Head of caudate nucleus (tissue), 42 donors: ENCODE measurements around the gene LINGO3.

ENCODE experiments used
- DNase-seq, 42 donors: peaks; one replicate each; pipeline versions ENCODE4 v3.0.0 to v3.0.0-alpha.2; 2020 to 2021; ENCODE audit warnings: mixed read lengths in 7 of 42
- intact Hi-C: fragments of 100-400 bp; cut with DNase I; formaldehyde crosslinking; loops from one replicate; pipeline ENCODE4 v1.15.0; 2022

The LINGO3 gene

DNA sequence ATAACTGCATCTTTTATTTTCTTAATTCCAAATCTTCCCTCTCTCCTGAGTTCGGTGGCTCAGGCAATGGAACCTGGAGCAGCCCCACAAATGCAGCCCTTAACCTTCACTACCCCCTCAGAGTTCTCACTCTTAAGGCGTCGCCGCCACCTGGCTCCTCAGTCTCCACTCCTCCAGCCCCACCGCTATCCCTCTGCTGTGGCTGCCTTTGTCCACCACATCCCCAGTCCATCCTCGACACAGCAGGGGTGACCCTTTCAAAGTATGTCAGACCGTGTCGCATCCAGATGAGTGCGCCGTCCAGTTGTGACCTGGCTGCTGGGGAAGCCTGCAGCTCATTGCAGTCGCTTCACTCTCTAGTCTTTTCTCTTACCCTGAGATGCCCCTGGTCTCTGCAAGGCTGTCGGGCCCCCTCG, 21.6 kb upstream of the LINGO3 start:
- no peak for DNase-seq
- intact Hi-C loops, result loop anchor here (5.0 kb wide), 1 partner anchor 177 kb away; the partner anchor contains the start of gene AP3D1

GRCh38 chr19:2329149-2329478, 21.2 kb upstream of the LINGO3 start:
- intact Hi-C loops, result loop anchor here (5.0 kb wide), 1 partner anchor 177 kb away; the partner anchor contains the start of gene AP3D1
- DNase-seq, result no peak

DNA sequence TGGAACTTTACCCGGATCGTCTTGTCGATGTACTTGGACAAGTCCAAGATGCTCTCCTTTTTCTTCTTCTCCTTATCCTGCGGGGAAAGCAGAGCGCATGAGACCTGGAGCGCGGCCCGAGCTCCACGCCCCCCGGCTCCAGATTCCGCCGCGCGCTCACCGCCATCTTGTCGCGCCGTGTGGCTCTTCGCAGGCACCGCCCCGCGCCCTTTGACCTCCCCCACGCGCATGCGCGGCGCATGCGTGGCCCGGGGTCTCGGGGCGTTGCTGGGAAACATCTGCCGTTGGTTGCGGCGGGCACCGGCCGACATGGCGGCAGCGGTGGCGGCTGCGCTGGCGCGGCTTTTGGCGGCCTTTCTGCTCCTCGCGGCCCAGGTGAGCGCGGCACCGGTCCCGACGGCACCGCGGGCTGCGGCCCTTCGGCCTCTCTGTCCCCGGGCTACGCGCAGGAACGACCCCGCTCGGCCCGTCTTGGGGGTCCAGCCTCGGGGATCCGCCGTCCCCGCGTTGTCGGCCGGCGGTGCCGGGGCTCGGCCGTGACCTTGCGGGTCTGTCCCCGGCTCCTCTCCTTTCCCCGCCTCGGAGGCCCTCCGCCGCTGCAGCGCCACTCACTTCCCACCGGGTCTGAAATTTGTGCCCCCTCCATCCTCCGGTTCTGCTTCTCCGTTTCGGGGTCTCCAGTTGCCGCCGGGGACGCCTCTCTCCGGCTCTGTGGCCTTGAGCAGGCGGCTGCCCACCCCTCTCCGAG, 20.6 kb upstream of the LINGO3 start, which contains the start of the genes LSM7 and SPPL2B:
LSM7 (minus strand) TSS at position 186 of the 748 bp plus-strand sequence; CDS start at position 166, 20 bp downstream.
SPPL2B (plus strand) TSS at position 284 of the 748 bp plus-strand sequence; CDS start at position 310, 26 bp downstream.
- intact Hi-C loops, result loop anchor here (5.0 kb wide), 1 partner anchor 176 kb away; the partner anchor contains the start of gene AP3D1
- DNase-seq, result peak; percentile 60 to 96 (median 92)

DNA sequence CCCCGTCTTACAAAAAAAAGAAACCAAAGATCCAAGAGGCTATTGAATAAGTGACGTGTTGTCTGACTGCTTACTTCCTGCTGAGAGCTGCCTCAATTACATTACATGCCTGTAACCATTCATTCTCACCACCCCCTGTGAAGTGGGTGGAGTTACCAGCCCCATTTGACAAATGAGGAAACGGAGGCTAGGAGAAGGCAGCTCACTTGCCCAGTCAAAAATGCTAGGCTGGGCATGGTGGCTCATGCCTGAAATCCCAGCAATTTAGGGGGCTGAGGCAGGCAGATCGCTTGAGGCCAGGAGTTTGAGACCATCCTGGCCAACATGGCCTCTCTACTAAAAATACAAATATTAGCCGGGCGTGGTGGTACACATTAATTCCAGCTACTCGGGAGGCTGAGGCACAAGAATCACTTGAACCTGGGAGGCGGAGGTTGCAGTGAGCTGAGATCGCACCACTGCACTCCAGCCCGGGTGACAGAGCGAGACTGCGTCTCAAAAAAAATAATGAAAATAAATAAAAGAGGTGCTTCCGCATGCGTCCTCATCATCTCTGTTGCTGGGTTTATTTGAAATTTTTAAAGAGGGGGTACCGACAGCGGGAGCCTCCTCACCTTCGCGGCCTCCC, 19.9 kb upstream of the LINGO3 start:
- intact Hi-C loops, result loop anchor here (5.0 kb wide), 1 partner anchor 176 kb away; the partner anchor contains the start of gene AP3D1
- DNase-seq, result peak in 28 of 42 donors; percentile 35 to 88 (median 63)

DNA sequence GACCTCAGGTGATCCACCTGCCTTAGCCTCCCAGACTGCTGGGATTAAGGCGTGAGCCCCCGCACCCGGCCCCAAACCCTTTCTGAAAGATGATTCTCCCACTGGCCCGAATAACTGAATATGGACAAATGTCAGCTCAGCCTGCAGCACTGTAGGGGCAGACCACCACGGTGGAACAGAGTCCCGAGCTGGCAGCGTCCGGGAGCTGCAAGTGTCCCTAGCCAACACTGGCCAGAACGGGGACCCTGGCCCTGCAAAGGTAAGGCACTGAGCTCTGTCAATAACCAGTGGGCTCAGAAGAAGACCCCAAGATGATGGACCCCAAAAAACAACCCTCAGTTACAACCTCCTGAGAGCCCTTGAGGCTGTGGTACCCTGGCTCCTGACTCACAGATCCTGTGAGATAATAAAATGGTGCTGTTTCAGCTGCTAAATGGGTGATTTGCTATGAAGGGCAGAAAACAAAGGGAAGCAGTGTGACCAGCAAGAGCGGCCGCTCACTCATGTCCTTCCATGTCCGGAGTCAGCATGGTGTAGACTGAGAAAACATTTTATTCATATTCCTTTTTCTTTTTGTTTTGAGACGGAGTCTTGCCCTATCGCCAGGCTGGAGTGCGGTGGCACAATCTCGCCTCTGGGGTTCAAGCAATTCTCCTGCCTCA, 18.9 kb upstream of the LINGO3 start:
- no peak for DNase-seq
- intact Hi-C loops, result loop anchor here (5.0 kb wide), 1 partner anchor 175 kb away; the partner anchor contains the start of gene AP3D1

- DNase-seq, result peak in 22 of 42 donors; percentile 48 to 84 (median 62)
- intact Hi-C loops, result loop anchor here (5.0 kb wide), 1 partner anchor 173 kb away; the partner anchor contains the start of gene AP3D1
Measured at GRCh38 chr19:2325281-2326046, 17.5 kb upstream of the LINGO3 start.

DNA sequence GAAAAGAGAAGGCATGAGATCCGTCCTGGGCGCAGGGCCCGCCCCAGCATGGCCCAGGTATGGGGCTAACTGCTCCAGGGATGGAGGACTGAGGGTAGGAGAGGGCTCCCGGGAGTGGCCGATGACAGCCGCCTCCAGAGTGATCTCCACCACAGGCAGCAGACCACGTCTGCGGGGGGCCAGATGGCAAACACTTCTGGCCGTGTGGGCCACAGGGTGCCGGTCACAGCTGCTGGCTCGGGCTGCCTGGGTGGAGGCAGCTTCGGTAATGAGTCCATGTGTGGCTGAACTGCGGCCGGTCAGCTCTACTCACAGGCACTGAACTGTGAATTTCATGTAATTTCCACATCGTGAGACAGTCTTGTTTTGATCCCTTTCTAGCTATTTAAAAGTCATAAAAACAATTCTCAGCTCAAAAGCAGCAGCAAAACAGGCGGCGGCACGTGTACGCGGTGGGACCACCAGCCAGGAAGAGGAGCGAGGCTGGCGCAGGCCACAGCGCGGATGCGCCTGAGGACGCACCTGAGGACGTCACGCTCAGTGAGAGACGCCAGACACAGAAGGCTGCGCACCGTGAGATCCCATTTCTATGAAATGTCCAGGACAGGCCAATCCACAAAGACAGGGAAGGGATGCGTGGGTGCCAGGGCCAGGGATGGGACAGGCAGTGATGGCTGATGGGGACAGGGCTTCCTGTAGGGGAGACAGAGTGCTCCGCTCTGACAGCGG, 16.4 kb upstream of the LINGO3 start:
- intact Hi-C loops, result no loop called here
- no peak for DNase-seq

DNA sequence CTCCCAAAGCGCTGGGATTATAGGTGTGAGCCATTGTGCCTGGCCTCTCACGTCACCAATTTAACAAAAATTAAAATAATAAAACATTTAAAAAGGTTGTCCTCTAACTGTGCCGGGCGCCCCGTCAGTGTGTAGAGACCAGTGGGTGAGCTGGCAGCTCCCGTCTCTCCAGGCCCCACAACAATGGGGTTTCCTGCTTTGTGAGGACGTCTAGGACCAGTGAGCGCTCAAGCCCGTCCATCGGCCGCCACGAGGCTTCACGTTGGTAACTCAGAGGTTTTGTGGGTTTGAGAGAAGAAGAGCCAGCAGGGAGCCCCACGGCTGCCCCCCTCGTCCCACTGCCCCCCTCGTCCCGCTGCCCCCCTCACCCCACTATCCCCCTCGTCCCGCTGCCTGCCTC, 15.8 kb upstream of the LINGO3 start:
- intact Hi-C loops, result no loop called here
- DNase-seq, result no peak

GRCh38 chr19:2321565-2322283, 13.8 kb upstream of the LINGO3 start:
- intact Hi-C loops, result no loop called here

GRCh38 chr19:2320939-2321338, 13.0 kb upstream of the LINGO3 start:
- intact Hi-C loops, result no loop called here
- no peak for DNase-seq

More at GRCh38 chr19:2321565-2322283, 13.8 kb upstream of the LINGO3 start:
- DNase-seq, result no peak

DNA sequence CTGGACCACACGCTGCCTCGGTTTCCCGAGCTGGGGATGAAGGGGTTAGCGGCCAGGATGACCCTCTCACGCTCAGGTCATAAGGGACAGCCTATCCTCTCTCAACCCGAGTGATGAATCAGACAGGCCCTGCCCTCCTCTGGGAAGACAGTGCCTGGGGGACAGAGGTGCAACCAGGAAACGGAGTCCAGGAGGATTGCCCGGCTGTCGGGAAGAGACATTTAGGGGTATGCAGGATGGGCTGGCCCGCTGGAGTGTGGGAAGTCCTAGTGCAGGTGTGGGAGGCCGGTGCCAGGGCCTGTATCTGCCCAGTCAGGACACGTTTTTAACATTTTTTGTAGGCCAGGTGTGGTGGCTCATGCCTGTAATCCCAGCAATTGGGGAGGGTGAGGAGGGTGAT, 12.1 kb upstream of the LINGO3 start:
- intact Hi-C loops, result no loop called here
- DNase-seq, result no peak

GRCh38 chr19:2319551-2319950, 11.6 kb upstream of the LINGO3 start:
- intact Hi-C loops, result loop anchor here (5.0 kb wide), 2 partner anchors 47 to 82 kb away; partner anchors contain the start of genes PLEKHJ1 and SF3A2

DNA sequence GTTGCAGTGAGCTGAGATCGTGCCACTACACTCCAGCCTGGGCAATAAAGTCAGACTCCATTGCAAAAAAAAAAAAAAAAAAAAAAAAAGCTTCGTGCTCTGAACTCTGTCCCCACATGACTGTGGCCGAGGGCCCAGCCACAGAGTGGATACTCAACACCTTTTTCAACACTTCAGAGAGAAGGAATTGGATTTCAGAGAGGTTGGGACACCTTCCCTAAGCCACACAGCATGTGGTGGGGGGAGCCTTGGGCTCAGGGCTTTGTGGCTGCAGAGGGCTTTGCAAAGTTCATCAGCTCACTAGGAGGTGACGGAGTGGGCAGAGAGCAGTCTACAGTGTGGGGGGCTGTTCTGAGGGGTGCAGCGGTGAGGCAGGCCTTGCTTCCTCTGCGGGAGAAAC, 11.0 kb upstream of the LINGO3 start:
- intact Hi-C loops, result loop anchor here (5.0 kb wide), 2 partner anchors 47 to 82 kb away; partner anchors contain the start of genes PLEKHJ1 and SF3A2
- DNase-seq, result no peak

More at GRCh38 chr19:2319551-2319950, 11.6 kb upstream of the LINGO3 start:
- DNase-seq, result no peak

- DNase-seq, result no peak
- intact Hi-C loops, result loop anchor here (5.0 kb wide), 2 partner anchors 45 to 80 kb away; partner anchors contain the start of genes PLEKHJ1 and SF3A2
Measured at GRCh38 chr19:2317756-2318155, 9.8 kb upstream of the LINGO3 start.

GRCh38 chr19:2317300-2317699, 9.3 kb upstream of the LINGO3 start:
- intact Hi-C loops, result loop anchor here (5.0 kb wide), 2 partner anchors 45 to 80 kb away; partner anchors contain the start of genes PLEKHJ1 and SF3A2

GRCh38 chr19:2315818-2316353, 7.9 kb upstream of the LINGO3 start:
- peak; percentile 62 to 91 (median 81) for DNase-seq
- intact Hi-C loops, result loop anchor here (5.0 kb wide), 2 partner anchors 44 to 79 kb away; partner anchors contain the start of genes PLEKHJ1 and SF3A2

More at GRCh38 chr19:2317300-2317699, 9.3 kb upstream of the LINGO3 start:
- DNase-seq, result no peak
